GM12878 (cell line): ENCODE results near the gene TMEM132C. TPM values are rescaled to one million over a fixed set of nuclear protein-coding genes. Genes with fewer than 3 reads are reported as not detected.

Experiments used
- ATAC-seq: fragments of 200-7000 bp; cut with Tn5 transposase; 3 replicates; pipeline ENCODE4 v1.9.1; 2020; ENCODE audit warnings: mild to moderate bottlenecking, moderate library complexity
- BruUV-seq: library from RNA; stranded (reverse); fragments of 400-500 nt; replicated peaks from 2 replicates; lab custom pipeline; 2021; lab: Mats Ljungman, UMichigan
- CTCF ChIA-PET: fragments of 300-600 bp; sonication (Branson Sonifier 250); formaldehyde crosslinking; extraction: SDS; loops from one replicate; lab custom pipeline; 2021; ENCODE audit warnings: inconsistent platforms; lab: Yijun Ruan, JAX
- POLR2A ChIA-PET: fragments of 350-600 bp; formaldehyde crosslinking; extraction: SDS; loops from one replicate; lab custom pipeline; 2021; ENCODE audit warnings: inconsistent platforms; lab: Charles Lee
- RAD21 ChIA-PET: fragments of 300-600 bp; sonication (Branson Sonifier 250); formaldehyde crosslinking; loops from one replicate; lab custom pipeline; 2023; ENCODE audit warnings: antibody characterized with exemption; ENCODE audit not compliant: unreplicated experiment; lab: Charles Lee
- SMC1A ChIA-PET: fragments of 300-600 bp; sonication (Branson Sonifier 250); formaldehyde crosslinking; loops from one replicate; lab custom pipeline; 2023; ENCODE audit not compliant: unreplicated experiment, uncharacterized antibody; lab: Charles Lee
- DNase-seq: peaks from one replicate; pipeline ENCODE4 v3.0.0-alpha.2; 2011; ENCODE audit warnings: low read depth, low spot score
- FAIRE-seq: peaks from 3 replicates; lab custom pipeline; 2011; peaks lifted over from hg19 to GRCh38; lab: Jason Lieb, UNC
- H2AFZ ChIP-seq: 2 replicates; pipeline ENCODE4 v1.6.0; 2011; ENCODE audit warnings: low read depth, low read length, control low read depth; ENCODE audit not compliant: control insufficient read depth
- H3K27ac ChIP-seq: 2 replicates; pipeline ENCODE4 v1.5.1; 2011; ENCODE audit warnings: control low read depth; ENCODE audit not compliant: control insufficient read depth, insufficient read depth
- H3K27me3 ChIP-seq, 2 experiments: replicated peaks in 1 of 2; 2 replicates each; pipeline versions ENCODE4 v1.6.0 to v1.6.1; 2011; ENCODE audit warnings: low read length in 1 of 2; ENCODE audit not compliant: control insufficient read depth in 2 of 2, insufficient read depth in 2 of 2
- H3K36me3 ChIP-seq, 2 experiments: 2 replicates each; pipeline ENCODE4 v1.5.1; 2011; ENCODE audit warnings: low read length in 1 of 2; ENCODE audit not compliant: control insufficient read depth in 2 of 2, insufficient read depth in 2 of 2
- H3K4me1 ChIP-seq: 2 replicates; pipeline ENCODE4 v1.6.1; 2011; ENCODE audit warnings: mild to moderate bottlenecking, low read length, moderate library complexity, mixed read lengths; ENCODE audit not compliant: control insufficient read depth, insufficient read depth
- H3K4me2 ChIP-seq: 2 replicates; pipeline ENCODE4 v1.6.0; 2011; ENCODE audit warnings: control low read depth; ENCODE audit not compliant: control insufficient read depth, insufficient read depth
- H3K4me3 ChIP-seq: fragments of 200-600 bp; sonication (generic); 2 replicates; pipeline ENCODE4 v1.5.1; 2016
- H3K79me2 ChIP-seq: 2 replicates; pipeline ENCODE4 v1.6.0; 2011; ENCODE audit warnings: low read length; ENCODE audit not compliant: control insufficient read depth, insufficient read depth
- H3K9ac ChIP-seq: 2 replicates; pipeline ENCODE4 v1.8.0; 2011; ENCODE audit warnings: low read length, control low read depth, mixed read lengths; ENCODE audit not compliant: control insufficient read depth, insufficient read depth
- H3K9me3 ChIP-seq: replicated peaks from 3 replicates; pipeline ENCODE4 v1.5.1; 2011; ENCODE audit warnings: mild to moderate bottlenecking, low read length; ENCODE audit not compliant: control insufficient read depth, insufficient read depth
- H4K20me1 ChIP-seq: 2 replicates; pipeline ENCODE4 v1.6.0; 2011; ENCODE audit not compliant: control insufficient read depth, insufficient read depth
- ASH2L ChIP-seq: fragments of 300-600, 200-600 bp; sonication (generic); IDR thresholded peaks from 2 replicates; pipeline ENCODE4 v1.6.1; 2017; ENCODE audit warnings: low read depth, mild to moderate bottlenecking, borderline replicate concordance
- NR2C2 ChIP-seq: IDR thresholded peaks from 2 replicates; pipeline ENCODE4 v1.6.1; 2011; ENCODE audit warnings: borderline replicate concordance, low read depth; ENCODE audit not compliant: control insufficient read depth, insufficient read length
- POLR2AphosphoS5 ChIP-seq: IDR thresholded peaks from 2 replicates; pipeline ENCODE4 v1.6.1; 2011; ENCODE audit warnings: mild to moderate bottlenecking, low read length, inconsistent platforms
- RCOR1 ChIP-seq: conservative IDR thresholded peaks from 2 replicates; pipeline ENCODE4 v1.6.1; 2012; ENCODE audit warnings: low read depth, low read length, improper control_type of control experiment
- SIN3A ChIP-seq: IDR thresholded peaks from 2 replicates; pipeline ENCODE4 v1.6.1; 2012; ENCODE audit warnings: low read depth, low read length, improper control_type of control experiment
- SUZ12 ChIP-seq: fragments of 200-600 bp; sonication (generic); IDR thresholded peaks from one replicate; pipeline ENCODE4 v1.6.1; 2018; ENCODE audit warnings: antibody characterized with exemption, mild to moderate bottlenecking; ENCODE audit not compliant: unreplicated experiment
- YY1 ChIP-seq: IDR thresholded peaks from 2 replicates; pipeline ENCODE4 v1.6.1; 2011; ENCODE audit warnings: low read depth, mild to moderate bottlenecking, low read length
- WGBS: methylation state at CpG from one replicate; pipeline ENCODE4 v1.1.6; 2016; ENCODE audit warnings: low lambda C conversion rate; ENCODE audit not compliant: insufficient replicate concordance, insufficient coverage; ENCODE audit errors: missing lambda C conversion rate; 5-methylcytosine and 5-hydroxymethylcytosine counted together
- in situ Hi-C: fragments of 300-500 bp; cut with MboI; formaldehyde crosslinking; loops from 9 replicates; pipeline ENCODE4 v1.14.3; 2018; ENCODE audit warnings: mixed read lengths
- intact Hi-C: fragments of 100-400 bp; cut with micrococcal nuclease; formaldehyde crosslinking; loops from one replicate; pipeline ENCODE4 v1.14.2; 2022; ENCODE audit not compliant: unreplicated experiment
- polyA plus RNA-seq, 11 experiments: library from polyadenylated mRNA; depleted of rRNA in 4 of 11; unstranded in 6 of 11; stranded (reverse) in 5 of 11; fragments of >200 nt; fragmentation: Nextera tagmentation in 4 of 11; fragmentation: Illumina TruSeq in 1 of 11; extraction: Ambion mirVana in 4 of 11; extraction: Trizol in 1 of 11; gene quantifications; 1 replicate in 1 of 11; 2 replicates in 10 of 11; pipeline versions ENCODE4 v1.2.1 to v1.2.3, GENCODE V29; 2011 to 2016; ENCODE audit warnings: inconsistent platforms in 2 of 11, missing spikeins in 2 of 11, low read depth in 1 of 11
- total RNA-seq, 4 experiments: library from RNA; depleted of rRNA in 3 of 4; stranded (reverse); fragments of >200 nt in 3 of 4; fragmentation: Illumina TruSeq in 1 of 4; extraction: Trizol in 1 of 4; gene quantifications; 2 replicates each; pipeline versions ENCODE4 v1.2.1 to v1.2.3, GENCODE V29; 2013 to 2021
- TF ChIP-seq, protein P1 (sequence below): IDR thresholded peaks from 2 replicates; pipeline ENCODE4 v1.6.1; 2012; ENCODE audit warnings: mild to moderate bottlenecking, low read depth, low read length
- TF ChIP-seq, protein P2 (sequence below): IDR thresholded peaks from 2 replicates; pipeline ENCODE4 v1.6.1; 2012; ENCODE audit warnings: low read depth, low read length, improper control_type of control experiment

The TMEM132C gene
- total and polyA plus RNA-seq, 10 of the 15 experiments (the other 5 are each of a cell fraction or from before 2014, with no cell fraction given) = not detected

DNA sequence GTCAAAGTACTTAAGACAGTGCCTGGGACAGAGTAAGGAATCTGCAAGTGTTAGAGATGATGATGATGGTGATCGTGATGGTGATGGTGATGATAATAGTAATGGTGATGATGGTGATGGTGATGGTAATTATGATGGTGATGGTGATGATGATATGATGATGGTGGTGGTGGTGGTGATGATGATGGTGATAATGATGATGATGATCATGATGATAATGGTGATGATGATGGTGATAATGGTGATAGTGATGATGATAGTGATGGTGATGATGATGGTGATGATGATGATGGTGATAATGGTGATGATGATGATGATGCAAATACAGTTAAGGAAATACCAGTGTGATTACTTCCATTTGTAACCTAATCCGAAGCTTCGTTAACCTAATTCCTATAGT lies 5.2 kb upstream of the TMEM132C start:
- no peaks in the 10 kb centered on the region for H3K9me3 ChIP-seq
- FAIRE-seq = no peak
- H3K9ac ChIP-seq = no peak overlapping the region
- H3K27me3 ChIP-seq = no peaks in the 10 kb centered on the region
- ATAC-seq = no peak
- RAD21 ChIA-PET = no interaction called here
- H3K36me3 ChIP-seq = no peaks in the 10 kb centered on the region
- DNase-seq = no peak
- H3K4me1 ChIP-seq = no peaks in the 10 kb centered on the region
- intact Hi-C loops = no loop called here
- BruUV-seq = no TSS peak
- H4K20me1 ChIP-seq = no peaks in the 10 kb centered on the region
- H3K27ac ChIP-seq = no peak overlapping the region
- CTCF ChIA-PET = no interaction called here
- SMC1A ChIA-PET = no interaction called here
- 19% methylated on average over 3 of the region's 3 CpGs for WGBS
- H2AFZ ChIP-seq = no peak overlapping the region
- no peak overlapping the region for H3K4me2 ChIP-seq
- in situ Hi-C loops = no loop called here
- TF ChIP-seq SIN3A (no peak), RCOR1 (no peak), NR2C2 (no peak), YY1 (no peak), SUZ12 (no peak), ASH2L (no peak), POLR2AphosphoS5 (no peak)
- TF ChIP-seq, protein P1, sequence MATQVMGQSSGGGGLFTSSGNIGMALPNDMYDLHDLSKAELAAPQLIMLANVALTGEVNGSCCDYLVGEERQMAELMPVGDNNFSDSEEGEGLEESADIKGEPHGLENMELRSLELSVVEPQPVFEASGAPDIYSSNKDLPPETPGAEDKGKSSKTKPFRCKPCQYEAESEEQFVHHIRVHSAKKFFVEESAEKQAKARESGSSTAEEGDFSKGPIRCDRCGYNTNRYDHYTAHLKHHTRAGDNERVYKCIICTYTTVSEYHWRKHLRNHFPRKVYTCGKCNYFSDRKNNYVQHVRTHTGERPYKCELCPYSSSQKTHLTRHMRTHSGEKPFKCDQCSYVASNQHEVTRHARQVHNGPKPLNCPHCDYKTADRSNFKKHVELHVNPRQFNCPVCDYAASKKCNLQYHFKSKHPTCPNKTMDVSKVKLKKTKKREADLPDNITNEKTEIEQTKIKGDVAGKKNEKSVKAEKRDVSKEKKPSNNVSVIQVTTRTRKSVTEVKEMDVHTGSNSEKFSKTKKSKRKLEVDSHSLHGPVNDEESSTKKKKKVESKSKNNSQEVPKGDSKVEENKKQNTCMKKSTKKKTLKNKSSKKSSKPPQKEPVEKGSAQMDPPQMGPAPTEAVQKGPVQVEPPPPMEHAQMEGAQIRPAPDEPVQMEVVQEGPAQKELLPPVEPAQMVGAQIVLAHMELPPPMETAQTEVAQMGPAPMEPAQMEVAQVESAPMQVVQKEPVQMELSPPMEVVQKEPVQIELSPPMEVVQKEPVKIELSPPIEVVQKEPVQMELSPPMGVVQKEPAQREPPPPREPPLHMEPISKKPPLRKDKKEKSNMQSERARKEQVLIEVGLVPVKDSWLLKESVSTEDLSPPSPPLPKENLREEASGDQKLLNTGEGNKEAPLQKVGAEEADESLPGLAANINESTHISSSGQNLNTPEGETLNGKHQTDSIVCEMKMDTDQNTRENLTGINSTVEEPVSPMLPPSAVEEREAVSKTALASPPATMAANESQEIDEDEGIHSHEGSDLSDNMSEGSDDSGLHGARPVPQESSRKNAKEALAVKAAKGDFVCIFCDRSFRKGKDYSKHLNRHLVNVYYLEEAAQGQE = no peak
- TF ChIP-seq, protein P2, sequence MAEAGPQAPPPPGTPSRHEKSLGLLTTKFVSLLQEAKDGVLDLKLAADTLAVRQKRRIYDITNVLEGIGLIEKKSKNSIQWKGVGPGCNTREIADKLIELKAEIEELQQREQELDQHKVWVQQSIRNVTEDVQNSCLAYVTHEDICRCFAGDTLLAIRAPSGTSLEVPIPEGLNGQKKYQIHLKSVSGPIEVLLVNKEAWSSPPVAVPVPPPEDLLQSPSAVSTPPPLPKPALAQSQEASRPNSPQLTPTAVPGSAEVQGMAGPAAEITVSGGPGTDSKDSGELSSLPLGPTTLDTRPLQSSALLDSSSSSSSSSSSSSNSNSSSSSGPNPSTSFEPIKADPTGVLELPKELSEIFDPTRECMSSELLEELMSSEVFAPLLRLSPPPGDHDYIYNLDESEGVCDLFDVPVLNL = no peak
- TF ChIP-seq, all 136 proteins: peak for 0
- Histone ChIP-seq H3K79me2 (no peaks in the 10 kb centered on the region), H3K4me3 (no peak overlapping the region)
- POLR2A ChIA-PET = no interaction called here
